Gastroesophageal sphincter (tissue), 4 donors: ENCODE measurements around the gene TRAF2. TPM values are rescaled to one million over a fixed set of nuclear protein-coding genes. Genes with fewer than 3 reads are reported as not detected.

Experiments
- ATAC-seq: fragments of 150-250 bp; one replicate; pipeline ENCODE4 v1.9.1; 2016; ENCODE audit warnings: mild to moderate bottlenecking, moderate library complexity
- H3K27ac ChIP-seq, 4 donors: fragments of 200-600 bp; sonication (generic) in 3 of 4; 1 replicate in 3 of 4; 2 replicates in 1 of 4; pipeline ENCODE4 v1.5.1; 2016 to 2019
- H3K27me3 ChIP-seq: fragments of 200-600 bp; sonication (generic); one replicate; pipeline ENCODE4 v1.5.1; 2019
- H3K36me3 ChIP-seq, 2 donors: fragments of 200-600 bp; sonication (generic); one replicate each; pipeline ENCODE4 v1.5.1; 2019; ENCODE audit warnings: control low read depth in 1 of 2
- H3K4me1 ChIP-seq, 3 donors: fragments of 200-600 bp; sonication (generic); 1 replicate in 2 of 3; 2 replicates in 1 of 3; pipeline ENCODE4 v1.5.1; 2016 to 2019; ENCODE audit warnings: control low read depth in 2 of 3
- H3K4me3 ChIP-seq, 2 donors: fragments of 200-600 bp; sonication (generic); one replicate each; pipeline ENCODE4 v1.5.1; 2019; ENCODE audit warnings: mild to moderate bottlenecking in 1 of 2, moderate library complexity in 1 of 2
- H3K9me3 ChIP-seq, 3 donors: fragments of 200-600 bp; sonication (generic); one replicate each; pipeline ENCODE4 v1.5.1; 2017 to 2019; ENCODE audit warnings: control low read depth in 2 of 3
- CTCF ChIP-seq, 4 experiments: fragments of 200-600 bp in 2 of 4; fragments of 450-650 bp in 2 of 4; sonication (generic) in 1 of 4; IDR thresholded peaks; one replicate each; pipeline ENCODE4 v1.5.1; 2017 to 2019; ENCODE audit warnings: antibody characterized with exemption in 4 of 4, mild to moderate bottlenecking in 2 of 4, moderate library complexity in 2 of 4
- EP300 ChIP-seq: sonication (generic); formaldehyde crosslinking; IDR thresholded peaks from one replicate; pipeline ENCODE4 v1.6.1; 2017; ENCODE audit warnings: antibody characterized with exemption, mild to moderate bottlenecking
- POLR2A ChIP-seq, 2 donors: fragments of 450-650 bp; IDR thresholded peaks; one replicate each; pipeline ENCODE4 v1.6.1; 2017; ENCODE audit warnings: antibody characterized with exemption in 2 of 2, mild to moderate bottlenecking in 2 of 2, moderate library complexity in 1 of 2
- POLR2AphosphoS5 ChIP-seq: sonication (generic); formaldehyde crosslinking; IDR thresholded peaks from one replicate; pipeline ENCODE4 v1.6.1; 2017; ENCODE audit warnings: antibody characterized with exemption
- WGBS, 2 donors: methylation state at CpG; one replicate each; pipeline ENCODE4 v1.1.5; 2018; ENCODE audit warnings: low coverage in 1 of 2; 5-methylcytosine and 5-hydroxymethylcytosine counted together
- total RNA-seq, 4 donors: library from RNA; depleted of rRNA; stranded (reverse); fragments of >200 nt; gene quantifications; one replicate each; pipeline ENCODE4 v1.1.0, GENCODE V29; 2016

TRAF2 gene
- total RNA-seq, 4 donors from 2014 or later, result 3.8 to 17.1 (median 11.1) TPM

- peak overlapping the region; percentile 34 to 86 (median 84) for H3K27ac ChIP-seq
- TF ChIP-seq POLR2AphosphoS5 (no peak), CTCF (IDR thresholded peaks at IDR 0.05) (no peak), EP300 (no peak), POLR2A (IDR thresholded peaks at IDR 0.05) (no peak)
- peaks cover 0 to 34% (median 15%) of the 10 kb centered on the region in 3 donors for H3K4me1 ChIP-seq
- peak; percentile 62 for ATAC-seq
- no peaks in the 10 kb centered on the region for H3K27me3 ChIP-seq
- 3 to 4% methylated on average over 5 to 6 of the region's 76 CpGs for WGBS, 2 donors
- no peaks in the 10 kb centered on the region for H3K9me3 ChIP-seq
- peak overlapping the region; percentile 87 to 96 for H3K4me3 ChIP-seq
- H3K36me3 ChIP-seq, result peaks cover 0 to 18% of the 10 kb centered on the region in 2 donors
Observed at GRCh38 chr9:136886610-136887597, 588 bp downstream of the TRAF2 start.

GRCh38 chr9:136888454-136888853 lies 2.1 kb downstream of the TRAF2 start:
- no peak overlapping the region for H3K4me3 ChIP-seq
- no peak for ATAC-seq
- no peak for TF ChIP-seq EP300
- TF ChIP-seq POLR2AphosphoS5, result no peak
- TF ChIP-seq POLR2A (IDR thresholded peaks at IDR 0.05), result no peak
- no peak for TF ChIP-seq CTCF (IDR thresholded peaks at IDR 0.05)
- peaks cover 0 to 29% (median 10%) of the 10 kb centered on the region in 3 donors for H3K4me1 ChIP-seq
- 100% methylated on average over 1 to 4 of the region's 8 CpGs for WGBS, 2 donors
- no peak overlapping the region for H3K27ac ChIP-seq
- H3K9me3 ChIP-seq, result no peaks in the 10 kb centered on the region
- peaks cover 0 to 28% of the 10 kb centered on the region in 2 donors for H3K36me3 ChIP-seq
- no peaks in the 10 kb centered on the region for H3K27me3 ChIP-seq

- no peak for ATAC-seq
- WGBS, 2 donors, result 80 to 89% methylated on average over 8 to 30 of the region's 42 CpGs
- no peak overlapping the region for H3K4me3 ChIP-seq
- H3K36me3 ChIP-seq, result peaks cover 0 to 31% of the 10 kb centered on the region in 2 donors
- peaks cover 0 to 29% (median 10%) of the 10 kb centered on the region in 3 donors for H3K4me1 ChIP-seq
- no peaks in the 10 kb centered on the region for H3K9me3 ChIP-seq
- TF ChIP-seq CTCF (IDR thresholded peaks at IDR 0.05) (no peak), POLR2A (IDR thresholded peaks at IDR 0.05) (no peak)
- H3K27ac ChIP-seq, result no peak overlapping the region
- no peaks in the 10 kb centered on the region for H3K27me3 ChIP-seq
Observed at GRCh38 chr9:136889858-136890257, 3.5 kb downstream of the TRAF2 start.

GRCh38 chr9:136890661-136891060 lies 4.3 kb downstream of the TRAF2 start:
- H3K36me3 ChIP-seq, result peaks cover 0 to 37% of the 10 kb centered on the region in 2 donors
- no peak overlapping the region for H3K27ac ChIP-seq
- no peak overlapping the region for H3K4me3 ChIP-seq
- peaks cover 0 to 23% (median 6%) of the 10 kb centered on the region in 3 donors for H3K4me1 ChIP-seq
- no peak for ATAC-seq
- no peak for TF ChIP-seq POLR2AphosphoS5
- TF ChIP-seq CTCF (IDR thresholded peaks at IDR 0.05), result no peak
- TF ChIP-seq POLR2A (IDR thresholded peaks at IDR 0.05), result no peak
- TF ChIP-seq EP300, result no peak
- WGBS, 2 donors, result 84 to 85% methylated on average over 5 to 6 of the region's 13 CpGs
- H3K27me3 ChIP-seq, result no peaks in the 10 kb centered on the region
- H3K9me3 ChIP-seq, result no peaks in the 10 kb centered on the region

GRCh38 chr9:136896027-136896426 lies 9.7 kb downstream of the TRAF2 start:
- H3K9me3 ChIP-seq, result no peaks in the 10 kb centered on the region
- no peaks in the 10 kb centered on the region for H3K27me3 ChIP-seq
- peaks cover 0 to 53% of the 10 kb centered on the region in 2 donors for H3K36me3 ChIP-seq
- whole genome bisulfite sequencing, 2 donors, result no CpG with 5 or more reads among the region's 11 CpGs
- H3K4me1 ChIP-seq, result peaks cover 0 to 9% (median 0%) of the 10 kb centered on the region in 3 donors
- H3K27ac ChIP-seq, result no peak overlapping the region
- no peak overlapping the region for H3K4me3 ChIP-seq
- no peak for ATAC-seq
- TF ChIP-seq POLR2A (IDR thresholded peaks at IDR 0.05) (no peak), POLR2AphosphoS5 (no peak), EP300 (no peak), CTCF (IDR thresholded peaks at IDR 0.05) (no peak)
